NCI-H526 treated with DMSO at 0.1 percent for 48 hours (cell line): Measurements from ENCODE around the gene GMCL2.

Experiments
- DNase-seq: peaks from one replicate; lab custom pipeline; 2025; lab: John Stamatoyannopoulos, UW

The GMCL2 gene

GRCh38 chr5:178182158-178182876 is 4.9 kb downstream of the GMCL2 start:
- no peak for DNase-seq

GRCh38 chr5:178180141-178180863 is 6.9 kb downstream of the GMCL2 start:
- DNase-seq = peak; percentile 7

- no peak for DNase-seq
Measured at GRCh38 chr5:178177569-178177968, 9.6 kb downstream of the GMCL2 start.

GRCh38 chr5:178176791-178177190 is 10.4 kb downstream of the GMCL2 start:
- DNase-seq = no peak

GRCh38 chr5:178174456-178174855 is 12.7 kb downstream of the GMCL2 start:
- DNase-seq = no peak

- no peak for DNase-seq
Measured at GRCh38 chr5:178170455-178170854, 16.7 kb downstream of the GMCL2 start.

- no peak for DNase-seq
Measured at GRCh38 chr5:178165581-178165980, 21.6 kb downstream of the GMCL2 start.

GRCh38 chr5:178163772-178164735 is 23.1 kb downstream of the GMCL2 start:
- DNase-seq = peak; percentile 44

- no peak for DNase-seq
Measured at GRCh38 chr5:178162481-178162880, 24.7 kb downstream of the GMCL2 start.

- no peak for DNase-seq
Measured at GRCh38 chr5:178160176-178160575, 27.0 kb downstream of the GMCL2 start.

- no peak for DNase-seq
Measured at GRCh38 chr5:178155065-178155464, 32.1 kb downstream of the GMCL2 start.

- DNase-seq = peak; percentile 90
Measured at GRCh38 chr5:178153530-178154340, 33.4 kb downstream of the GMCL2 start, which contains the start of gene NHP2. TSS of gene NHP2 (minus strand) at chr5:178153885. CDS start at chr5:178153817, 68 bp downstream.

GRCh38 chr5:178152491-178153444 is 34.4 kb downstream of the GMCL2 start:
- no peak for DNase-seq

- no peak for DNase-seq
Measured at GRCh38 chr5:178150977-178151734, 36.0 kb downstream of the GMCL2 start.

GRCh38 chr5:178149199-178149932 is 37.8 kb downstream of the GMCL2 start:
- DNase-seq = no peak

GRCh38 chr5:178147406-178147805 is 39.8 kb downstream of the GMCL2 start:
- no peak for DNase-seq

GRCh38 chr5:178145965-178146820 is 41.0 kb downstream of the GMCL2 start:
- DNase-seq = peak; percentile 10

- DNase-seq = no peak
Measured at GRCh38 chr5:178143901-178144300, 43.3 kb downstream of the GMCL2 start.
